Gastrocnemius medialis (tissue), 4 donors: ENCODE measurements around the gene IGSF21.

Source experiments
- CTCF ChIP-seq, 5 experiments: fragments of 450-650 bp in 3 of 5; fragments of 200-600 bp in 2 of 5; sonication (generic) in 2 of 5; IDR thresholded peaks in 4 of 5; conservative IDR thresholded peaks in 1 of 5; 1 replicate in 4 of 5; 2 replicates in 1 of 5; pipeline ENCODE4 v1.5.1; 2016 to 2019; ENCODE audit warnings: antibody characterized with exemption in 5 of 5, mild to moderate bottlenecking in 3 of 5, moderate library complexity in 3 of 5
- POLR2A ChIP-seq, 2 donors: fragments of 450-650 bp; IDR thresholded peaks; one replicate each; pipeline ENCODE4 v1.6.1; 2017; ENCODE audit warnings: antibody characterized with exemption in 2 of 2, mild to moderate bottlenecking in 2 of 2, moderate library complexity in 2 of 2

DNA sequence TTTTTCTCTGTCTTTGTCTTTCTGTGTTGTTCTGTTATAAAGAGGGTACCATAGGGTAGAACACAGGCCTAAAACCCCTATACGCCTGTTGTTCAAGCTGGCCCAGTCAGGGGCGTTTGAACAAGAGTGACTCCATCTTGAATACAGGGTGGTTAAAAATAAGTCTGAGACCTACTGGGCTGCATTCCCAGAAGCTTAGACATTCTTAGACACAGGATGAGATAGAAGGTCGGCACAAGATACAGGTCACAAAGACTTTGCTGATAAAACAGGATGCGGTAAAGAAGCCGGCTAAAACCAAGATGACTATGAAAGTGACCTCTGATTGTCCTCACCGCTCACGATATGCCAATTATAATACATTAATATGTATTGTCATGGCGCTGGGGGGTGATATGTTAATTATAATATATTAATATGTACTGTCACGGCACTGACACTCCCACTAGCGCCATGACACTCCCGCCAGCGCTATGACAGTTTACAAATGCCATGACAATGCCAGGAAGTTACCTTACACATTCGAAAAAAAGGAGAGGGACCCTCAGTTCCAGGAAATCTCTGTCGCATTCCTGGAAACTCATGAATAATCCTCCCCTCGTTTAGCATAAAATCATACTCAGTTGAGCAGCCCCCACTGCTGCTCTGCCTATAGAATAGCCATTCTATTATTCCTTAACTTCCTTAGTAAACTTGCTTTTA, 314.6 kb downstream of the IGSF21 start:
- TF ChIP-seq CTCF (IDR thresholded peaks at IDR 0.05 in 4 of 5, conservative IDR thresholded peaks at IDR 0.05 in 1 of 5) (no peak), POLR2A (IDR thresholded peaks at IDR 0.05) (no peak)
